ENCODE measurements around the gene EMX1. TPM values are rescaled to one million over a fixed set of nuclear protein-coding genes. Genes with fewer than 3 reads are reported as not detected.

EMX1 gene
- polyA plus RNA-seq, 1 donor from 2014 or later: 0.33 TPM

GRCh38 chr2:72921853-72922252, 4.5 kb downstream of the EMX1 start:
- Histone ChIP-seq H3F3A (ENCODE audit: insufficient read depth, low read length, poor library complexity, severe bottlenecking) (no peaks in the 10 kb centered on the region), H3K4me3 (ENCODE audit: low read length) (no peak overlapping the region), H3K27me3 (ENCODE audit: insufficient read depth, low read depth, low read length) (peaks cover 100% of the 10 kb centered on the region), H3K79me2 (replicated peaks; ENCODE audit: insufficient read depth, low read length) (peaks cover 23% of the 10 kb centered on the region), H3K9ac (ENCODE audit: low read length) (no peak overlapping the region), H3K9me2 (ENCODE audit: insufficient read depth, low read length) (no peaks in the 10 kb centered on the region), H3K4me2 (ENCODE audit: low read length) (no peak overlapping the region), H3K9me3 (ENCODE audit: low read length) (no peaks in the 10 kb centered on the region), H3K36me3 (ENCODE audit: insufficient read depth, low read length) (no peaks in the 10 kb centered on the region), H4K20me1 (ENCODE audit: insufficient read depth) (no peaks in the 10 kb centered on the region), H3K27ac (ENCODE audit: low read length) (no peak overlapping the region), H2AFZ (ENCODE audit: low read depth, low read length) (no peak overlapping the region)
- TF ChIP-seq SMC3 (conservative IDR thresholded peaks at IDR 0.05; ENCODE audit: poor library complexity) (no peak), TAF1 (IDR thresholded peaks at IDR 0.05; ENCODE audit: low read depth) (no peak)

- H3F3A ChIP-seq (ENCODE audit: insufficient read depth, low read length, poor library complexity, severe bottlenecking): no peaks in the 10 kb centered on the region
- H3K4me3 ChIP-seq (ENCODE audit: low read length): peak overlapping the region; percentile 31
These were observed 6.6 kb downstream of the EMX1 start for GRCh38 chr2:72923833-72924352.

GRCh38 chr2:72924353-72925240, 7.3 kb downstream of the EMX1 start:
- Histone ChIP-seq H4K20me1 (ENCODE audit: insufficient read depth) (no peaks in the 10 kb centered on the region), H2AFZ (ENCODE audit: low read depth, low read length) (no peak overlapping the region), H3K9ac (ENCODE audit: low read length) (no peak overlapping the region), H3F3A (ENCODE audit: insufficient read depth, low read length, poor library complexity, severe bottlenecking) (no peaks in the 10 kb centered on the region), H3K27ac (ENCODE audit: low read length) (no peak overlapping the region), H3K36me3 (ENCODE audit: insufficient read depth, low read length) (no peaks in the 10 kb centered on the region), H3K9me3 (ENCODE audit: low read length) (no peaks in the 10 kb centered on the region), H3K4me2 (ENCODE audit: low read length) (no peak overlapping the region), H3K4me3 (ENCODE audit: low read length) (peak overlapping the region; percentile 31), H3K27me3 (ENCODE audit: insufficient read depth, low read depth, low read length) (peaks cover 75% of the 10 kb centered on the region), H3K9me2 (ENCODE audit: insufficient read depth, low read length) (no peaks in the 10 kb centered on the region), H3K79me2 (replicated peaks; ENCODE audit: insufficient read depth, low read length) (peaks cover 17% of the 10 kb centered on the region)
- no peak for TF ChIP-seq TAF1 (IDR thresholded peaks at IDR 0.05; ENCODE audit: low read depth)
- peak; percentile 75 for TF ChIP-seq EZH2 (IDR thresholded peaks at IDR 0.05; ENCODE audit: borderline replicate concordance, insufficient read depth, low read length, poor library complexity, severe bottlenecking)

More at GRCh38 chr2:72923833-72924352, 6.6 kb downstream of the EMX1 start:
- Histone ChIP-seq H3K27ac (ENCODE audit: low read length) (no peak overlapping the region), H4K20me1 (ENCODE audit: insufficient read depth) (no peaks in the 10 kb centered on the region), H3K9me2 (ENCODE audit: insufficient read depth, low read length) (no peaks in the 10 kb centered on the region), H3K4me2 (ENCODE audit: low read length) (no peak overlapping the region), H3K79me2 (replicated peaks; ENCODE audit: insufficient read depth, low read length) (peaks cover 23% of the 10 kb centered on the region), H2AFZ (ENCODE audit: low read depth, low read length) (no peak overlapping the region), H3K9me3 (ENCODE audit: low read length) (no peaks in the 10 kb centered on the region), H3K9ac (ENCODE audit: low read length) (no peak overlapping the region), H3K36me3 (ENCODE audit: insufficient read depth, low read length) (no peaks in the 10 kb centered on the region), H3K27me3 (ENCODE audit: insufficient read depth, low read depth, low read length) (peaks cover 82% of the 10 kb centered on the region)
- peak; percentile 61 for TF ChIP-seq EZH2 (IDR thresholded peaks at IDR 0.05; ENCODE audit: borderline replicate concordance, insufficient read depth, low read length, poor library complexity, severe bottlenecking)
- no peak for TF ChIP-seq POLR2AphosphoS5 (IDR thresholded peaks at IDR 0.05)

GRCh38 chr2:72925328-72925943, 8.1 kb downstream of the EMX1 start:
- Histone ChIP-seq H3K9me3 (ENCODE audit: low read length) (no peaks in the 10 kb centered on the region), H3K79me2 (replicated peaks; ENCODE audit: insufficient read depth, low read length) (peaks cover 15% of the 10 kb centered on the region), H3K4me3 (ENCODE audit: low read length) (no peak overlapping the region), H3K9ac (ENCODE audit: low read length) (no peak overlapping the region), H3K4me2 (ENCODE audit: low read length) (no peak overlapping the region), H2AFZ (ENCODE audit: low read depth, low read length) (no peak overlapping the region), H3K9me2 (ENCODE audit: insufficient read depth, low read length) (no peaks in the 10 kb centered on the region), H4K20me1 (ENCODE audit: insufficient read depth) (no peaks in the 10 kb centered on the region), H3F3A (ENCODE audit: insufficient read depth, low read length, poor library complexity, severe bottlenecking) (no peaks in the 10 kb centered on the region), H3K27me3 (ENCODE audit: insufficient read depth, low read depth, low read length) (peaks cover 67% of the 10 kb centered on the region), H3K36me3 (ENCODE audit: insufficient read depth, low read length) (no peaks in the 10 kb centered on the region), H3K27ac (ENCODE audit: low read length) (no peak overlapping the region)
- no peak for TF ChIP-seq REST (IDR thresholded peaks at IDR 0.05; ENCODE audit: borderline replicate concordance)
- TF ChIP-seq CTCF (IDR thresholded peaks at IDR 0.05; ENCODE audit: poor library complexity, severe bottlenecking): no peak
- no peak for TF ChIP-seq TAF1 (IDR thresholded peaks at IDR 0.05; ENCODE audit: low read depth)
- TF ChIP-seq MXI1 (conservative IDR thresholded peaks at IDR 0.05; ENCODE audit: poor library complexity, severe bottlenecking): no peak
- no peak for TF ChIP-seq RAD21 (conservative IDR thresholded peaks at IDR 0.05)
- no peak for TF ChIP-seq EP300 (conservative IDR thresholded peaks at IDR 0.05; ENCODE audit: poor library complexity, severe bottlenecking)
- no peak for TF ChIP-seq EZH2 (IDR thresholded peaks at IDR 0.05; ENCODE audit: borderline replicate concordance, insufficient read depth, low read length, poor library complexity, severe bottlenecking)
- TF ChIP-seq SMC3 (conservative IDR thresholded peaks at IDR 0.05; ENCODE audit: poor library complexity): no peak
- TF ChIP-seq POLR2AphosphoS5 (IDR thresholded peaks at IDR 0.05): no peak

Data from neural cell (in vitro differentiated cells).